Ovary (tissue), 3 donors: ENCODE results near the gene GGA1.

Source experiments
- CTCF ChIP-seq, 3 donors: fragments of 450-650 bp in 2 of 3; fragments of 200-600 bp in 1 of 3; IDR thresholded peaks; one replicate each; pipeline versions ENCODE4 v1.5.1 to v1.8.0; 2016 to 2022; ENCODE audit warnings: antibody characterized with exemption in 3 of 3, mild to moderate bottlenecking in 1 of 3
- EP300 ChIP-seq: sonication (generic); formaldehyde crosslinking; IDR thresholded peaks from one replicate; pipeline ENCODE4 v1.6.1; 2017; ENCODE audit warnings: antibody characterized with exemption
- POLR2A ChIP-seq: fragments of 450-650 bp; IDR thresholded peaks from one replicate; pipeline ENCODE4 v1.6.1; 2017; ENCODE audit warnings: antibody characterized with exemption, mild to moderate bottlenecking, moderate library complexity
- donor health status: DM: no; HTN: no; CAD: no.

- TF ChIP-seq CTCF (IDR thresholded peaks at IDR 0.05) (no peak), POLR2A (no peak), EP300 (no peak)
These were observed 71.0 kb downstream of the GGA1 start for GRCh38 chr22:37679670-37680069.
